Fibroblast of the aortic adventitia (primary cell): ENCODE results near the gene TNN. TPM values are rescaled to one million over a fixed set of nuclear protein-coding genes. Genes with fewer than 3 reads are reported as not detected.

Source experiments
- DNase-seq: peaks from one replicate; pipeline ENCODE4 v3.0.0-alpha.2; 2010; ENCODE audit warnings: low read depth
- H3K4me3 ChIP-seq: 2 replicates; pipeline ENCODE4 v1.5.1; 2011; ENCODE audit warnings: low read depth, mild to moderate bottlenecking, control low read depth, low read length, moderate library complexity
- CTCF ChIP-seq: IDR thresholded peaks from 2 replicates; pipeline ENCODE4 v1.5.1; 2011; ENCODE audit warnings: mild to moderate bottlenecking, low read length, control low read depth, inconsistent platforms; ENCODE audit not compliant: insufficient read depth
- total RNA-seq: library from RNA; depleted of rRNA; stranded (reverse); fragments of >200 nt; gene quantifications from 2 replicates; pipeline ENCODE4 v1.2.3, GENCODE V29; 2012; ENCODE audit warnings: low replicate concordance

The TNN gene
- total RNA-seq, 1 donor: not detected

- no peak for TF ChIP-seq CTCF
- no peak for DNase-seq
Observed at GRCh38 chr1:175045097-175045496, 22.5 kb upstream of the TNN start.

GRCh38 chr1:175045519-175045918 lies 22.1 kb upstream of the TNN start:
- no peak overlapping the region for H3K4me3 ChIP-seq
- no peak for TF ChIP-seq CTCF

More at GRCh38 chr1:175045097-175045496, 22.5 kb upstream of the TNN start:
- H3K4me3 ChIP-seq: no peak overlapping the region

GRCh38 chr1:175050992-175051391 lies 16.6 kb upstream of the TNN start:
- DNase-seq: no peak
- TF ChIP-seq CTCF: no peak

More at GRCh38 chr1:175045519-175045918, 22.1 kb upstream of the TNN start:
- DNase-seq: no peak

GRCh38 chr1:175054736-175055135 lies 12.9 kb upstream of the TNN start:
- DNase-seq: no peak
- H3K4me3 ChIP-seq: no peak overlapping the region
- TF ChIP-seq CTCF: no peak

More at GRCh38 chr1:175050992-175051391, 16.6 kb upstream of the TNN start:
- H3K4me3 ChIP-seq: no peak overlapping the region

GRCh38 chr1:175062339-175062738 lies 5.3 kb upstream of the TNN start:
- TF ChIP-seq CTCF: no peak
- no peak overlapping the region for H3K4me3 ChIP-seq
- DNase-seq: no peak

- H3K4me3 ChIP-seq: no peak overlapping the region
- DNase-seq: no peak
- TF ChIP-seq CTCF: no peak
Observed at GRCh38 chr1:175062858-175063257, 4.8 kb upstream of the TNN start.

- TF ChIP-seq CTCF: no peak
- H3K4me3 ChIP-seq: no peak overlapping the region
- no peak for DNase-seq
Observed at GRCh38 chr1:175070818-175071217, 3.2 kb downstream of the TNN start.
